SHP77 treated with DMSO at 0.1 percent for 48 hours (cell line): ENCODE measurements around the gene TTC27.

Experiments
- DNase-seq: peaks from one replicate; lab custom pipeline; 2025; lab: John Stamatoyannopoulos, UW

The TTC27 gene

GRCh38 chr2:32668254-32668653, 40.4 kb downstream of the TTC27 start:
- DNase-seq: no peak

- DNase-seq: no peak
Observed at GRCh38 chr2:32671885-32672533, 44.2 kb downstream of the TTC27 start.

- DNase-seq: no peak
Observed at GRCh38 chr2:32678825-32679224, 51.0 kb downstream of the TTC27 start.

GRCh38 chr2:32680942-32681341, 53.1 kb downstream of the TTC27 start:
- DNase-seq: no peak

GRCh38 chr2:32683520-32684086, 55.8 kb downstream of the TTC27 start:
- no peak for DNase-seq

GRCh38 chr2:32688541-32688940, 60.7 kb downstream of the TTC27 start:
- DNase-seq: no peak

GRCh38 chr2:32691678-32692077, 63.8 kb downstream of the TTC27 start:
- DNase-seq: no peak

GRCh38 chr2:32696439-32696838, 68.6 kb downstream of the TTC27 start:
- DNase-seq: no peak

GRCh38 chr2:32697156-32697555, 69.3 kb downstream of the TTC27 start:
- DNase-seq: no peak

GRCh38 chr2:32699151-32699550, 71.3 kb downstream of the TTC27 start:
- no peak for DNase-seq

GRCh38 chr2:32701806-32702205, 74.0 kb downstream of the TTC27 start:
- no peak for DNase-seq

- DNase-seq: no peak
Observed at GRCh38 chr2:32702303-32703064, 74.6 kb downstream of the TTC27 start.

- DNase-seq: no peak
Observed at GRCh38 chr2:32706815-32707579, 79.1 kb downstream of the TTC27 start.

GRCh38 chr2:32711219-32711618, 83.4 kb downstream of the TTC27 start:
- DNase-seq: no peak

GRCh38 chr2:32711908-32712501, 84.2 kb downstream of the TTC27 start:
- no peak for DNase-seq

- DNase-seq: no peak
Observed at GRCh38 chr2:32712870-32713269, 85.0 kb downstream of the TTC27 start.

- no peak for DNase-seq
Observed at GRCh38 chr2:32714521-32714920, 86.7 kb downstream of the TTC27 start.

GRCh38 chr2:32715391-32715841, 87.6 kb downstream of the TTC27 start:
- DNase-seq: no peak

- DNase-seq: no peak
Observed at GRCh38 chr2:32715981-32716380, 88.1 kb downstream of the TTC27 start.

GRCh38 chr2:32716598-32716997, 88.7 kb downstream of the TTC27 start:
- no peak for DNase-seq

- no peak for DNase-seq
Observed at GRCh38 chr2:32718752-32719151, 90.9 kb downstream of the TTC27 start.

- no peak for DNase-seq
Observed at GRCh38 chr2:32719430-32719829, 91.6 kb downstream of the TTC27 start.
